HEK293T (cell line): ENCODE results near the gene TMCO2.

Experiments used
- ARNT ChIP-seq: fragments of 450-650 bp; IDR thresholded peaks from 2 replicates; pipeline ENCODE4 v1.6.1; 2017; ENCODE audit warnings: mild to moderate bottlenecking
- BHLHE40 ChIP-seq: fragments of 450-650 bp; IDR thresholded peaks from 2 replicates; pipeline ENCODE4 v1.6.1; 2016; ENCODE audit warnings: mild to moderate bottlenecking, moderate library complexity, borderline replicate concordance
- CTBP1 ChIP-seq: fragments of 450-650 bp; IDR thresholded peaks from 2 replicates; pipeline ENCODE4 v1.6.1; 2016; ENCODE audit warnings: borderline replicate concordance
- ELF4 ChIP-seq: fragments of 450-650 bp; IDR thresholded peaks from 2 replicates; pipeline ENCODE4 v1.6.1; 2017; ENCODE audit warnings: antibody characterized with exemption
- FOXA1 ChIP-seq: fragments of 450-650 bp; IDR thresholded peaks from 2 replicates; pipeline ENCODE4 v1.6.1; 2016; ENCODE audit warnings: mild to moderate bottlenecking
- FOXM1 ChIP-seq: fragments of 450-650 bp; IDR thresholded peaks from 2 replicates; pipeline ENCODE4 v1.6.1; 2017; ENCODE audit warnings: mild to moderate bottlenecking, borderline replicate concordance
- SP1 ChIP-seq: fragments of 450-650 bp; IDR thresholded peaks from 2 replicates; pipeline ENCODE4 v1.6.1; 2017
- SUZ12 ChIP-seq: fragments of 450-650 bp; IDR thresholded peaks from 2 replicates; pipeline ENCODE4 v1.6.1; 2016; ENCODE audit warnings: mild to moderate bottlenecking

DNA sequence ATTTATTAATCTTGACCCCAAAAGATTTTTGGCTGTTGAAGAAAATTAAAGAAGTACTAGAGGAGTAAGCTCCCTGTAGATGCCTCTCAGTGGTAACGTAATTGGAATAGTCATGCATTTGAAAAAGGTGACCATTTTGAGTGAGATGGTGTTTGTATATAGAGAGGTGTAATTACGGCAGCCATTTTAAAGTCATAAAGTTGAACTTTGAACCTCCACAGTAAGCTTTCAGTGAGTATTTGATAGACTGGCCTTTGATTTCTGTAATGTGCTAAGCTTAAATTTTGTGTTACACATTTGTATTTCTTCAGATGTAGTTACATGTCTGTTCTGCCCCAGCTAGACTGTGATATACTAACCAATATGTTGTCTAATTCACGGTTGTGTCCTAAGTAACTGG is 21.5 kb upstream of the TMCO2 start:
- TF ChIP-seq FOXA1 = no peak
- no peak for TF ChIP-seq FOXM1
- TF ChIP-seq SUZ12 = no peak
- no peak for TF ChIP-seq BHLHE40
- TF ChIP-seq CTBP1 = no peak
- TF ChIP-seq ARNT = no peak
- TF ChIP-seq ELF4 = no peak
- TF ChIP-seq SP1 = no peak
